ENCODE data around the gene LACTBL1.
"Not testable (repeated sequence)": the region's sequence is repeated elsewhere in the genome, so short reads cannot be mapped to it uniquely, and the experiment has no call there.

LACTBL1 gene

GRCh38 chr1:22972760-22973159 is at the start of gene LACTBL1:
LACTBL1 (minus strand) TSS chr1:22972866; CDS start chr1:22972316, 550 bp downstream.
- no peak for DNase-seq (ENCODE audit: low spot score)

GRCh38 chr1:23021834-23022233 is 49.2 kb upstream of the LACTBL1 start:
- DNase-seq (ENCODE audit: low spot score) = no peak

- DNase-seq (ENCODE audit: low spot score) = no peak
These were observed 48.2 kb upstream of the LACTBL1 start for GRCh38 chr1:23020706-23021405.

- DNase-seq (ENCODE audit: low spot score) = peak; percentile 45
These were observed 47.4 kb upstream of the LACTBL1 start for GRCh38 chr1:23019863-23020625.

GRCh38 chr1:23019094-23019862 is 46.6 kb upstream of the LACTBL1 start, which contains the start of gene KDM1A:
KDM1A (plus strand) TSS chr1:23019468; CDS start chr1:23019597, 129 bp downstream.
- peak; percentile 87 for DNase-seq (ENCODE audit: low spot score)

GRCh38 chr1:23018661-23019093 is 46.0 kb upstream of the LACTBL1 start:
- peak; percentile 63 for DNase-seq (ENCODE audit: low spot score)

- no peak for DNase-seq (ENCODE audit: low spot score)
These were observed 41.0 kb upstream of the LACTBL1 start for GRCh38 chr1:23013657-23014056.

- not testable (repeated sequence) for DNase-seq (ENCODE audit: low spot score)
These were observed 37.4 kb upstream of the LACTBL1 start for GRCh38 chr1:23010025-23010424.

GRCh38 chr1:23008901-23009300 is 36.2 kb upstream of the LACTBL1 start:
- no peak for DNase-seq (ENCODE audit: low spot score)

GRCh38 chr1:23007106-23007505 is 34.4 kb upstream of the LACTBL1 start:
- no peak for DNase-seq (ENCODE audit: low spot score)

GRCh38 chr1:23004769-23005168 is 32.1 kb upstream of the LACTBL1 start:
- not testable (repeated sequence) for DNase-seq (ENCODE audit: low spot score)

GRCh38 chr1:23004112-23004511 is 31.4 kb upstream of the LACTBL1 start:
- DNase-seq (ENCODE audit: low spot score) = no peak

- DNase-seq (ENCODE audit: low spot score) = not testable (repeated sequence)
These were observed 29.6 kb upstream of the LACTBL1 start for GRCh38 chr1:23002218-23002617.

- not testable (repeated sequence) for DNase-seq (ENCODE audit: low spot score)
These were observed 27.5 kb upstream of the LACTBL1 start for GRCh38 chr1:23000133-23000532.

- not testable (repeated sequence) for DNase-seq (ENCODE audit: low spot score)
These were observed 24.9 kb upstream of the LACTBL1 start for GRCh38 chr1:22997528-22997927.

- no peak for DNase-seq (ENCODE audit: low spot score)
These were observed 23.1 kb upstream of the LACTBL1 start for GRCh38 chr1:22995774-22996173.

GRCh38 chr1:22993220-22993795 is 20.6 kb upstream of the LACTBL1 start:
- DNase-seq (ENCODE audit: low spot score) = not testable (repeated sequence)

GRCh38 chr1:22992384-22992783 is 19.7 kb upstream of the LACTBL1 start:
- not testable (repeated sequence) for DNase-seq (ENCODE audit: low spot score)

- DNase-seq (ENCODE audit: low spot score) = no peak
These were observed 11.3 kb upstream of the LACTBL1 start for GRCh38 chr1:22983944-22984343.

GRCh38 chr1:22980471-22980790 is 7.8 kb upstream of the LACTBL1 start:
- DNase-seq (ENCODE audit: low spot score) = not testable (repeated sequence)

- DNase-seq (ENCODE audit: low spot score) = no peak
These were observed 5.6 kb upstream of the LACTBL1 start for GRCh38 chr1:22978299-22978698.

Data from HuH-7.5 (cell line).